Activated CD4-positive, alpha-beta T cell treated with anti-CD3 and anti-CD28 coated beads, Interleukin-2, amount 10 ng/mL, durations not matched to agents 24 days and 14 days (primary cell): ENCODE measurements around the gene PTGDR2. TPM values are rescaled to one million over a fixed set of nuclear protein-coding genes. Genes with fewer than 3 reads are reported as not detected.

Experiments used
- DNase-seq: peaks from one replicate; pipeline ENCODE4 v3.0.0; 2022
- H3K27ac Mint-ChIP-seq: one replicate; pipeline ENCODE4 v1.8.0; 2022; ENCODE audit warnings: mild to moderate bottlenecking, mixed read lengths
- H3K27me3 Mint-ChIP-seq: one replicate; pipeline ENCODE4 v1.8.0; 2022; ENCODE audit warnings: mixed read lengths
- H3K36me3 Mint-ChIP-seq: one replicate; pipeline ENCODE4 v1.8.0; 2022; ENCODE audit warnings: low read depth, mild to moderate bottlenecking, mixed read lengths
- H3K4me1 Mint-ChIP-seq: one replicate; pipeline ENCODE4 v1.8.0; 2021; ENCODE audit warnings: mixed read lengths
- H3K4me3 Mint-ChIP-seq: one replicate; pipeline ENCODE4 v1.8.0; 2022; ENCODE audit warnings: mild to moderate bottlenecking, moderate library complexity, mixed read lengths
- H3K9me3 Mint-ChIP-seq: one replicate; pipeline ENCODE4 v1.8.0; 2021; ENCODE audit warnings: mixed read lengths
- intact Hi-C: fragments of 100-400 bp; cut with micrococcal nuclease; formaldehyde crosslinking; loops from one replicate; pipeline ENCODE4 v1.15.1; 2023
- total RNA-seq: library from RNA; stranded (reverse); gene quantifications from 2 replicates; pipeline ENCODE4 v1.2.3, GENCODE V29; 2022

Gene PTGDR2
- total RNA-seq, 1 donor from 2014 or later = 0.14 TPM

GRCh38 chr11:60847896-60848295, 7.9 kb downstream of the PTGDR2 start:
- Mint-ChIP-seq H3K4me1 (peaks cover 26% of the 10 kb centered on the region), H3K36me3 (peaks cover 53% of the 10 kb centered on the region), H3K27ac (no peak overlapping the region), H3K9me3 (no peaks in the 10 kb centered on the region), H3K4me3 (no peak overlapping the region), H3K27me3 (no peaks in the 10 kb centered on the region)
- no peak for DNase-seq
- intact Hi-C loops = no loop called here

GRCh38 chr11:60847281-60847680, 8.5 kb downstream of the PTGDR2 start:
- H3K4me1 Mint-ChIP-seq = peaks cover 26% of the 10 kb centered on the region
- DNase-seq = no peak
- H3K9me3 Mint-ChIP-seq = no peaks in the 10 kb centered on the region
- H3K27me3 Mint-ChIP-seq = no peaks in the 10 kb centered on the region
- H3K36me3 Mint-ChIP-seq = peaks cover 53% of the 10 kb centered on the region
- H3K27ac Mint-ChIP-seq = no peak overlapping the region
- no peak overlapping the region for H3K4me3 Mint-ChIP-seq
- intact Hi-C loops = no loop called here

DNA sequence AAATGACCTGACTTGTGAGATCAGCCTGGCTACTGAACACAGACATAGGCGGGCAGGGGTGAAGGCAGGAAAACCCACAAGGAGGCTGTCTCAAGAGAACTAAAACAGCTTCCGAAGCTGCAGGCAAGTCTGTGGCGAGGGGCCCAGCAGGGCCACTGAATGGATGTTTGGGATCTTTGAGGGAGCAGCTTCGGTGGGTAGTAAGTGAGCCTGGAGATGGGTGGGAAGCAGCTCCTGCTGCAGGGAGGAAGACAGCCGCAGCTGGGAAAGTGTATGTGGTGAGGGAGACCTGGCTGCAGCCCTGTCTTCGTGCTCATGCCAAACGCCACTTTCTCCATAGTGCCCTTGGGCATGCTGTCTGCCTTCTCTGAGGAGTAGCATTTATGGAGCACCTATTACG, 10.4 kb downstream of the PTGDR2 start:
- Mint-ChIP-seq H3K4me1 (peaks cover 34% of the 10 kb centered on the region), H3K27ac (peak overlapping the region; percentile 52), H3K4me3 (peak overlapping the region; percentile 95), H3K27me3 (no peaks in the 10 kb centered on the region), H3K9me3 (peaks cover 3% of the 10 kb centered on the region), H3K36me3 (peaks cover 41% of the 10 kb centered on the region)
- no peak for DNase-seq
- intact Hi-C loops = no loop called here

DNA sequence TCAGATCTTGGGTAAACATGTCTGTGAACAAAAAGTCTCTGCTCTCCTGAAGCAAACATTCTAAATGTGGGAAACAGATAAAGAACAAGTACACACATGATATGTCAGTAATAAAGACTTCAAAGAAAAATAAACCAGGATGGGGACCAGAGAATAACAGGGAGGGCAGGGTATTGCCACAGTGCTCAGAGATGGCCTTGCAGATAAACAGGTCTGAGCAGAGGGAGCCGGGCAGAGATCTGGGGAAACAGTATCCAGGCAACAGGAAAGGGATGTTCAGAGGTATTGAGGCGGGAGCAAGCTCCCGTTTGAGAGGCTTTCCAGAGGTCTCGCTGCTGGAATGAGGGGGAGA, 10.9 kb downstream of the PTGDR2 start:
- Mint-ChIP-seq H3K36me3 (peaks cover 39% of the 10 kb centered on the region), H3K27me3 (no peaks in the 10 kb centered on the region), H3K27ac (peak overlapping the region; percentile 52), H3K4me1 (peaks cover 34% of the 10 kb centered on the region), H3K9me3 (peaks cover 3% of the 10 kb centered on the region), H3K4me3 (peak overlapping the region; percentile 95)
- DNase-seq = no peak
- intact Hi-C loops = loop anchor here (5.0 kb wide), 1 partner anchor 487 kb away; the partner anchor contains the start of genes DDB1 and TKFC

DNA sequence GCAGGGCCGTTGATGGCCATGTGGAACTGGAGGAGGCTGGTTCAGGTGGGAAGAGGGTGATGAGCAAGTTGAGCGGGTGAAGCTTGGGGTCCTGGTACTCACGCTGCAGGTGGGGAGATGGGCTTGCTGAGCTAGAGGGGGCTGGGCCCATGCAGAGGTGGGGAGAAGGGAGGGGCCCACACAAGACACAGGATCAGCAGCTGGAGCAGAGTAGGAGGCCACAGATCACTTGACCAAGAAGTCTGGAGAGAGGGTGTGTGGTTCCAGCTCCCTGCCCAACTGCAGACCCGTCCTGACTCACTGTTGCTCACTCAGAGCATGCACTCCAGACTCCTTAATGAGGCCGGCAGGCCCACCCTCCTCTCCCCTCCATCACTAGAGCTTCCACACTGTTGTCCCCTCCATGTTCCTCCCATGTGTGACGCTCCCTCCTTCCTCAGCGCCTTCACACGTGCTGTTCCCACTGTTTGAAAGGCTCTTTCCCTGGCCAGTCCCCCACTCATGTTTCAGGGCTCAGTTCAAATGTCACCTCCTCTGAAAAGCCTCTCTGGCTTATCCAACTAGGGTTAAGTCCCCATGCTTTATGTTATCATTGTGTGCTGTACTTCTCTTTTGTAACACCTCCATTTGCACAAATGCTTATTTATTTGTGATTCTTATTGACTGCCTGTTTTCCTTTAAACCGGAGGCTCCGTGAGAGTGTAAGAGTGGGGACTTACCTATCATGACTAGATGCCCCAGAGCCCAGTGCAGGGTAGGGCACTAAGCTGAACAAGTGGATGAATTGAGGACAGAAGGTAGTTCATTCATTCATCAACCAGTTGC, 11.5 kb downstream of the PTGDR2 start:
- H3K36me3 Mint-ChIP-seq = peaks cover 38% of the 10 kb centered on the region
- H3K9me3 Mint-ChIP-seq = peaks cover 3% of the 10 kb centered on the region
- no peak for DNase-seq
- H3K27me3 Mint-ChIP-seq = no peaks in the 10 kb centered on the region
- peaks cover 34% of the 10 kb centered on the region for H3K4me1 Mint-ChIP-seq
- peak overlapping the region; percentile 52 for H3K27ac Mint-ChIP-seq
- intact Hi-C loops = loop anchor here (5.0 kb wide), 1 partner anchor 488 kb away; the partner anchor contains the start of genes DDB1 and TKFC
- peak overlapping the region; percentile 95 for H3K4me3 Mint-ChIP-seq

GRCh38 chr11:60842668-60843600, 12.8 kb downstream of the PTGDR2 start:
- Mint-ChIP-seq H3K36me3 (peaks cover 30% of the 10 kb centered on the region), H3K4me3 (peak overlapping the region; percentile 95), H3K4me1 (peaks cover 34% of the 10 kb centered on the region), H3K27ac (peak overlapping the region; percentile 95), H3K27me3 (no peaks in the 10 kb centered on the region), H3K9me3 (peaks cover 3% of the 10 kb centered on the region)
- intact Hi-C loops = loop anchor here (1.0 to 5.0 kb wide), 3 partner anchors 64 to 489 kb away; partner anchors contain the start of genes DDB1, PRPF19, TKFC and VPS37C
- DNase-seq = no peak

GRCh38 chr11:60841797-60842667, 13.7 kb downstream of the PTGDR2 start, which contains the start of gene CCDC86:
Gene CCDC86 (plus strand): TSS chr11:60842113. CDS start chr11:60842125, 12 bp downstream.
- Mint-ChIP-seq H3K27me3 (no peaks in the 10 kb centered on the region), H3K4me1 (peaks cover 36% of the 10 kb centered on the region), H3K9me3 (peaks cover 3% of the 10 kb centered on the region), H3K4me3 (peak within 1 kb of the TSS; percentile 95), H3K36me3 (peaks cover 30% of the 10 kb centered on the region), H3K27ac (peak within 1 kb of the TSS; percentile 95)
- intact Hi-C loops = loop anchor here (1.0 to 5.0 kb wide), 3 partner anchors 65 to 490 kb away; partner anchors contain the start of genes DDB1, PRPF19, TKFC and VPS37C
- DNase-seq = peak; percentile 100

- Mint-ChIP-seq H3K36me3 (peaks cover 25% of the 10 kb centered on the region), H3K27me3 (no peaks in the 10 kb centered on the region), H3K9me3 (peaks cover 3% of the 10 kb centered on the region), H3K27ac (peak overlapping the region; percentile 95), H3K4me3 (peak overlapping the region; percentile 95), H3K4me1 (peaks cover 35% of the 10 kb centered on the region)
- intact Hi-C loops = loop anchor here (5.0 kb wide), 1 partner anchor 492 kb away; the partner anchor contains the start of genes DDB1 and TKFC
- DNase-seq = no peak
These were observed 15.0 kb downstream of the PTGDR2 start for GRCh38 chr11:60840470-60841430.

- peaks cover 3% of the 10 kb centered on the region for H3K9me3 Mint-ChIP-seq
- H3K27ac Mint-ChIP-seq = no peak overlapping the region
- H3K4me1 Mint-ChIP-seq = peaks cover 22% of the 10 kb centered on the region
- intact Hi-C loops = loop anchor here (10.0 kb wide), 2 partner anchors 187 to 297 kb away; no protein-coding TSS in a partner anchor
- no peak for DNase-seq
- peaks cover 7% of the 10 kb centered on the region for H3K27me3 Mint-ChIP-seq
- H3K4me3 Mint-ChIP-seq = no peak overlapping the region
- H3K36me3 Mint-ChIP-seq = peaks cover 3% of the 10 kb centered on the region
These were observed 17.6 kb downstream of the PTGDR2 start for GRCh38 chr11:60838132-60838531.

DNA sequence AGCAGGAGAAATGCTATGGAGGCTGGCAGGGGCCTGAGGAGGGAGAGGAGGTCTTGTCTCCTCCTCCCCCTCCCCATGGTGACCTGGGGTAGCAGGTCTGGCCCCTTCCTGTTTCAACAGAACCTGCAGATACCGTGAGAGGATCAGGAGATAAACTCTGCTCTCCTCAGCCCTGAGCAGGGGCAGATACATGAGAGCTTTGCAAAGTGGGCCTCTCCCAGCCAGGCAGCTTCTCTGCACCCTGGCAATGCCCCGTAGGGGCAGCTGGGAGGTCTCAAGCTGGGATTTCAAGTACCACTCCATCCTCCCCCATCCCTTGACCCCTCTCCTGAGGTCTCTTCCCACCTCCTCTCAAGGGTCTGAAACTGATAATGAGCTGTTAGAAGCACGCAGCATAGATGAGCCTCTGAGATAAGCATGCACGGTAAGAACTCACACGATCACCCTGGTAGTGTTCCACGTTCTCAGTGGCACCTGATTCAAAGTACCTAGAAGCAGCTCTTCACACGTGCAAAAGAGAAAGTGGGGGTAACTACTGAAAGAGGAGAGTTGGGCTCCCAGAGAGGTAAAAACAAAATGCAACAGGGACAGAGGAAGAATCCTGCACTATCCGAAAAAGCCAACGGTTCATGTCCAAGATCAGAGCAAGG, 18.8 kb downstream of the PTGDR2 start:
- peaks cover 22% of the 10 kb centered on the region for H3K4me1 Mint-ChIP-seq
- H3K9me3 Mint-ChIP-seq = peaks cover 3% of the 10 kb centered on the region
- peaks cover 3% of the 10 kb centered on the region for H3K36me3 Mint-ChIP-seq
- no peak overlapping the region for H3K27ac Mint-ChIP-seq
- H3K4me3 Mint-ChIP-seq = no peak overlapping the region
- no peak for DNase-seq
- intact Hi-C loops = loop anchor here (10.0 kb wide), 2 partner anchors 188 to 298 kb away; no protein-coding TSS in a partner anchor
- H3K27me3 Mint-ChIP-seq = peaks cover 16% of the 10 kb centered on the region

DNA sequence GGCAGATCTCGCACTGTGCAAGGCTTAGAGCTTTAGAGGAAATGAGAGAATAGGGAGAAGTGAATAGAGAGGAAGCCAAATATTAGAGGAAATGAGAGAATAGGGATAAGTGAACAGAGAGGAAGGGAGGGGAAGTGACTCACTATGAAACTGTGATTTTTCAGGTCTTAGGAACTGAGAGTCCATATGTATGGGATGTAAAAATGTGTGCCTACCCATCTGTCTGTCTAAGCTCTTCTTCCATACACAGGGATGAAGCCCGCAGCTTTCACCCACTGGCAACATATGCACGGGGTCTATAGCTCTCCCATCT, 20.3 kb downstream of the PTGDR2 start:
- H3K4me3 Mint-ChIP-seq = no peak overlapping the region

More for the DNA sequence above, 20.3 kb downstream of the PTGDR2 start:
- intact Hi-C loops = loop anchor here (10.0 kb wide), 2 partner anchors 189 to 299 kb away; no protein-coding TSS in a partner anchor
- peaks cover 19% of the 10 kb centered on the region for H3K27me3 Mint-ChIP-seq
- no peaks in the 10 kb centered on the region for H3K9me3 Mint-ChIP-seq
- peaks cover 14% of the 10 kb centered on the region for H3K4me1 Mint-ChIP-seq
- no peaks in the 10 kb centered on the region for H3K36me3 Mint-ChIP-seq
- DNase-seq = no peak
- H3K27ac Mint-ChIP-seq = no peak overlapping the region
